NB4 (cell line): Measurements from ENCODE around the gene PARPBP.

ENCODE experiments used
- CTCF ChIP-seq: IDR thresholded peaks from one replicate; pipeline ENCODE4 v1.5.1; 2012; ENCODE audit warnings: low read depth, low read length
- MAX ChIP-seq: IDR thresholded peaks from 2 replicates; pipeline ENCODE4 v1.6.1; 2011; ENCODE audit warnings: low read depth, low read length
- MYC ChIP-seq: IDR thresholded peaks from 2 replicates; pipeline ENCODE4 v1.6.1; 2011; ENCODE audit warnings: low read depth, low read length
- POLR2A ChIP-seq: IDR thresholded peaks from 2 replicates; pipeline ENCODE4 v1.6.1; 2011; ENCODE audit warnings: mild to moderate bottlenecking; ENCODE audit not compliant: insufficient read length; ENCODE audit errors: extremely low read depth

GRCh38 chr12:102182635-102183034 lies 62.7 kb downstream of the PARPBP start:
- TF ChIP-seq MYC: no peak
- no peak for TF ChIP-seq CTCF
- TF ChIP-seq POLR2A: no peak
- no peak for TF ChIP-seq MAX
